Tongue (tissue), 2 donors: ENCODE data around the gene SLC39A11. TPM values are rescaled to one million over a fixed set of nuclear protein-coding genes. Genes with fewer than 3 reads are reported as not detected.

Experiments used
- small RNA-seq: library from RNA; depleted of rRNA; stranded (forward); fragments of <200 nt; gene quantifications from one replicate; pipeline ENCODE3, GENCODE V24; 2014; ENCODE audit warnings: low replicate concordance
- total RNA-seq: library from RNA; depleted of rRNA; stranded (reverse); fragments of >200 nt; gene quantifications from one replicate; pipeline ENCODE4 v1.2.3, GENCODE V29; 2014

Gene SLC39A11
- total RNA-seq, 1 donor from 2014 or later: 12.7 TPM

Small RNA genes lying within 50 kb of the gene (small RNA-seq; reads per million reads assigned to genes)
- not detected for gene RF00422

Other genes starting within 250 kb of the SLC39A11 start
- 0.21 TPM for gene SSTR2, start 72.3 kb upstream of the SLC39A11 start, total RNA-seq
- gene COG1, start 100.4 kb upstream of the SLC39A11 start, total RNA-seq: 17.6 TPM
- gene CPSF4L, start 169.2 kb upstream of the SLC39A11 start, total RNA-seq: not detected
- gene CDC42EP4, start 219.3 kb upstream of the SLC39A11 start, total RNA-seq: 38.9 TPM